Skin epidermis (tissue), 12 donors: Measurements from ENCODE around the gene TREX2.

Experiments
- H3K27ac ChIP-seq, 21 experiments: fragments of 200-600 bp; sonication (generic) in 11 of 21; one replicate each; pipeline ENCODE4 v1.5.0; 2020; ENCODE audit warnings: mild to moderate bottlenecking in 3 of 21, inconsistent platforms in 2 of 21, moderate library complexity in 2 of 21
- H3K4me3 ChIP-seq, 7 experiments: fragments of 200-600 bp; sonication (generic) in 2 of 7; one replicate each; pipeline ENCODE4 v1.5.0; 2020; ENCODE audit warnings: inconsistent platforms in 2 of 7, mild to moderate bottlenecking in 2 of 7, moderate library complexity in 1 of 7

The TREX2 gene

GRCh38 chrX:153397256-153397960 lies 48.4 kb downstream of the TREX2 start:
- H3K4me3 ChIP-seq, result no peak overlapping the region
- H3K27ac ChIP-seq, result no peak overlapping the region

DNA sequence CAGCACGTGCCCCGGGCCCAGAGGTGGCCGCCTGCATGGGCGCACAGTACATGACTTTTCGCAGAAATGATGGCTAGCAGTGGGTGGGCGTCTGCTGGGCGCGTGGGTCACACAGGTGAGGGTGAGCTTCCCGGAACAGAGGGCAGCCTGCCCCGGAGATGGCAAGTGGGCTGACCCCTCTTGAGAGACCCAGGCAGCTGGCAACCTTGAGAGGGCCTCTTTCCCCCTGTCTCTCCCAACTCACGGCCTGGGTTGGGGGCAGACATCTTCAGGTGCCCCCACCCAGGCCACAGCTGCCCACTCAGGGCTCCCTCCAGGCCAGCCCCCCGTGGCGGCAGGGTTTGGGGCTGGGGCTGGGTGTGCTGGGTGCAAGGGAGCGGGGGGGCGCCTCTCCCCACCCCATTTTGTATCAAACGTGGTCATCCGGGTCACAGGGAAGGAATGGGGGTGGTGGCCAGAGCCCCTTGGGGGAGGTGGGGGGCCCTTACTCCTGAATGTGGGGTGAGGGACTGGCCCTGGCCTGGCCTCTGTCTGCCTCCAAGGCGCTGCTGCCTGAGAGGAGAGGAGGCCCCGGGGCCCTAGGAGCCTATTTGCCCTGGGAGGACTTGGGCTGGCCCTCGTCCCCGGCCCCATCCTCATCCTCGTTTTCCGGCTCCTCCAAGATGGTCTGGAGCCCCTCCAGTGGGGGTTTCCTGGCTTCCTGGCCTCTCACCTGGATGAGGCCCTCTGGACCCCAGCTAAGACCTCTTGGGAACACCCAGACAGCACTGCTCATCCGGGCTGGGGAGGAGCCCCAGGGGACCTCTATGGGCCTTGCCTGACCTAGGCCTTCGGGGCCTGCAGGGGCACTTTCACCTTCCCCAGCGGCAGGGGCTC lies 49.3 kb downstream of the TREX2 start:
- H3K4me3 ChIP-seq, result no peak overlapping the region
- no peak overlapping the region for H3K27ac ChIP-seq

- Histone ChIP-seq H3K4me3 (no peak overlapping the region), H3K27ac (no peak overlapping the region)
These were observed 50.1 kb downstream of the TREX2 start for GRCh38 chrX:153395613-153396319.

GRCh38 chrX:153394612-153395011 lies 51.2 kb downstream of the TREX2 start:
- Histone ChIP-seq H3K27ac (no peak overlapping the region), H3K4me3 (no peak overlapping the region)
